ENCODE data around the gene HPCAL1.

The HPCAL1 gene

DNA sequence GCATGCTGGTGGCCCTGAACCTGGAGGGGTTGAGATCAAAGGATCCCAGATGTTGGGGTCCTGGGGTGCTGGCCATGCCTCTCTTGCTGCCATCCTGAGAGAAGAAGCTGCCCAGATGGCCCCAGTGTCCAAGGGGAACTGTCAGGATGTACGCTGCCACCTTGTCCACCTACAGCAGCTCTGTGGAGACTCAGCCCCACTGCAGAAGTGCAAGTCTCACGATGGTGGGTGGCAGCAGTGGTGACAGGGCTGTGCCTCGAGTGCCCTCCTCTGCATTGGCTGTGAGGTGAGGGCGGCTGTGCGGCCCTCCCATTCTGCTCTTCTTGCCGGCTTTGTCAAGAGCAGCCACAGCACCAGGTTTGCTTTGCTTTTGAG is 120.7 kb downstream of the HPCAL1 start:
- no peak for DNase-seq (ENCODE audit: low read depth)
- H3K4me3 ChIP-seq (ENCODE audit: control insufficient read depth, low read depth, low read length): no peak overlapping the region
- TF ChIP-seq, protein P1, sequence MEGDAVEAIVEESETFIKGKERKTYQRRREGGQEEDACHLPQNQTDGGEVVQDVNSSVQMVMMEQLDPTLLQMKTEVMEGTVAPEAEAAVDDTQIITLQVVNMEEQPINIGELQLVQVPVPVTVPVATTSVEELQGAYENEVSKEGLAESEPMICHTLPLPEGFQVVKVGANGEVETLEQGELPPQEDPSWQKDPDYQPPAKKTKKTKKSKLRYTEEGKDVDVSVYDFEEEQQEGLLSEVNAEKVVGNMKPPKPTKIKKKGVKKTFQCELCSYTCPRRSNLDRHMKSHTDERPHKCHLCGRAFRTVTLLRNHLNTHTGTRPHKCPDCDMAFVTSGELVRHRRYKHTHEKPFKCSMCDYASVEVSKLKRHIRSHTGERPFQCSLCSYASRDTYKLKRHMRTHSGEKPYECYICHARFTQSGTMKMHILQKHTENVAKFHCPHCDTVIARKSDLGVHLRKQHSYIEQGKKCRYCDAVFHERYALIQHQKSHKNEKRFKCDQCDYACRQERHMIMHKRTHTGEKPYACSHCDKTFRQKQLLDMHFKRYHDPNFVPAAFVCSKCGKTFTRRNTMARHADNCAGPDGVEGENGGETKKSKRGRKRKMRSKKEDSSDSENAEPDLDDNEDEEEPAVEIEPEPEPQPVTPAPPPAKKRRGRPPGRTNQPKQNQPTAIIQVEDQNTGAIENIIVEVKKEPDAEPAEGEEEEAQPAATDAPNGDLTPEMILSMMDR (IDR thresholded peaks at IDR 0.05; ENCODE audit: control insufficient read depth, insufficient read depth, low read depth, low read length, missing control alignments): no peak

DNA sequence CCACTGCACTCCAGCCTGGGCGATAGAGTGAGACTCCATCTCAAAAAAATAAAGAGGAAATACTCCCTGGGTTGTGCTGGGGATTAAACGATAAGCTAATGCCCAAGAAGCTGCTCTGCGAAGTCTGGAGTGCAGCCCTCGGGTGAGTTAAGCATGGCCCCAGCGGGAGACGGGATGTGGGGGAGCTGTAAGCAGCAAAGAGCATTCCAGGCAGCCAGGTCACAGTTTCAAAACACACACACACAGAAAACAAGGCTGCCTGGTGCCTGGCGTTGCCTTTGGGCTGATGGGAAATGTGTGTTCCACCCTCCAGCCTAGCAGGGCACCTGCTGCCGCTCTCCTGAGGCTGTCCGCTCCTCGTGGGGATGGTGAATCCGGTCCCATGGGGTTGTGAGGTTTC is 121.3 kb downstream of the HPCAL1 start:
- TF ChIP-seq, protein P1 (IDR thresholded peaks at IDR 0.05; ENCODE audit: control insufficient read depth, insufficient read depth, low read depth, low read length, missing control alignments): no peak
- no peak overlapping the region for H3K4me3 ChIP-seq (ENCODE audit: control insufficient read depth, low read depth, low read length)
- DNase-seq (ENCODE audit: low read depth): peak; percentile 42

DNA sequence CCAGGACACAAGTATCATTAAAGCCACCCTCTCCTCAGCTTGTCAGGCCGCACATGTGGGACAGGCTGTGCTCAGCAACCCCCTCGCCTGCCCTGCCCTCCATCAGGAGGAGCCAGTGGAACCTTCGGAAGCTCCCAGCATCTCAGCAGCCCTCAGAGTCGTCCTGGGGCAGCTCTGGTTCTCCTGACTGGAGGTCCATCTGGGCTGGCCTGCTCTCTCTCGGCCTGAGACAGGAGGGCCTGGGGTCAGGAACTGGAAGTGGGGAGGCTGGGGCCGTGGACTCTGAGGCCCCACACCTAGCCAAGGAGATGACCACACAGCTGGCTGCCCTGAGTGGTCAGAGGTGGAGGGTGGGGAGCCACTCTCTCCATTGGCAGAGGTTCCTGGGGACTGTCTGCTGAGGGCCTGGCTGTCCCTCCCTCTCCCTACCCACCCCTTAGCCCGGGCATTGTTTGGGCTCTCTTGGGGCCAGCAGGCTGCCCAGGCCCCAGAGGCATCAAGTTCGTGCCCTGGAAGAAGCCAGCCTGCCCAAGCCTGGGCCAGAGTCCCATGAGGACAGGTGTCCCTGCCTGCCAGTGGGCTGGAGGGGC is 122.3 kb downstream of the HPCAL1 start:
- DNase-seq (ENCODE audit: low read depth): no peak
- TF ChIP-seq, protein P1 (IDR thresholded peaks at IDR 0.05; ENCODE audit: control insufficient read depth, insufficient read depth, low read depth, low read length, missing control alignments): no peak
- H3K4me3 ChIP-seq (ENCODE audit: control insufficient read depth, low read depth, low read length): no peak overlapping the region

DNA sequence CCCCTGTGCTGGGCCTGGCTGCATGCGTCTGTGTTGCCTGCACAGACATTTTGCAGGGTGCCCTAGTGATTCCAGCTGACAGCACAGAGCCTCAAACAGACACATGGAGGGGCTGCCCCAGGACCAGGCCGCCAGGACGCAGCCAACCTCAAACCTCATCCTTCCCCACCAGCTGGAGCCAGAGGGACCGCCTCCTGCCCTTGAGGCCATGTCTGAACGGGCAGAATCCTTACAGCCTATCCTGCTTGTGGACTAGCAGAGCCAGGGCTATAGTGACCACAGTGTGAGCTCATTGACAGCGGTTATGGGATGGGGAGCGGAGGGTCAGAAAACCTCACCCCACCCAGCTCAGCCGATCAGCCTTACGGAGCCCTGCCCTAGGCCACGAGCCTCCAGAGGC is 123.0 kb downstream of the HPCAL1 start:
- no peak overlapping the region for H3K4me3 ChIP-seq (ENCODE audit: control insufficient read depth, low read depth, low read length)
- TF ChIP-seq, protein P1 (IDR thresholded peaks at IDR 0.05; ENCODE audit: control insufficient read depth, insufficient read depth, low read depth, low read length, missing control alignments): no peak

DNA sequence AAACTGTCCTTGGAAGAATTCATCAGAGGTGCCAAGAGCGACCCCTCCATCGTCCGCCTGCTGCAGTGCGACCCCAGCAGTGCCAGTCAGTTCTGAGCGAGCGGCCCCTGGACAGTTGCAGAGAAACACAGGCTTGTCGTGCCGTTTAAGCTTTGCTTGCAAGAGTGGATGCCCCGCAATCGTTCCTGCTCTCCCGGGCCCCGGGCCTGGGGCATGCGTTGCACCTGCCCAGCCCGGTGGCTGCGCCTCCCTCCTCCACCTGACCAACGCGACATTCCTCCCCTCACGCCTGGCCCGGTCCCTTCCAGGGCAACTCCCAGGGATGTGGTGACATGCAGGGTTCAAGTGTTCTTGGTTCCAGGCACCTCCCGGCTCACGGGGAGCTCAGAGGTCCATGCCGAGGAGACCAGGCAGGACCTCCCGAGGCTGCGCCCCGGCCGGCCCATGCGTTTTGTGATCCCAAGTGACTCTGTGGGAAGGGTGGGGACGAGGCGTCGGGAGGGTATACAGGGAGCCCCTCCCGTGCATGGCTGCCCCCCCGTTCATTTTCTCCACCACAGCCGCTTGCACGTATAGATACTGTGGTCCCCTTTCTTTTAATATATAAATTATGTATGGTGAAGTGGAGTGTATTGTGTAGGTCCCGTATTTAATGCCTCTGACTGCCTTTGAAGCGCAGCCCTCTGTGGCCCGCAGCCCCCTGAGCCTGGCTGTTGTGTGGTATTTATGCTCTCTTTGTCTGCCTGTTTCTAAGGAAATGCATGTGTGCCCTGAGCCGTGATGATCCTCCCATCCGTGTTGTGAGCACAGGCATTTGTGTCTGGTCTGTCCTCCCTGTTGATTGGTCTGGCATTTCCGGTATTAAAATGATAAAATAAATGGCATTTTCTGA is 124.3 kb downstream of the HPCAL1 start:
- DNase-seq (ENCODE audit: low read depth): no peak
- TF ChIP-seq, protein P1 (IDR thresholded peaks at IDR 0.05; ENCODE audit: control insufficient read depth, insufficient read depth, low read depth, low read length, missing control alignments): no peak
- H3K4me3 ChIP-seq (ENCODE audit: control insufficient read depth, low read depth, low read length): no peak overlapping the region

More for the DNA sequence above, 123.0 kb downstream of the HPCAL1 start:
- no peak for DNase-seq (ENCODE audit: low read depth)

DNA sequence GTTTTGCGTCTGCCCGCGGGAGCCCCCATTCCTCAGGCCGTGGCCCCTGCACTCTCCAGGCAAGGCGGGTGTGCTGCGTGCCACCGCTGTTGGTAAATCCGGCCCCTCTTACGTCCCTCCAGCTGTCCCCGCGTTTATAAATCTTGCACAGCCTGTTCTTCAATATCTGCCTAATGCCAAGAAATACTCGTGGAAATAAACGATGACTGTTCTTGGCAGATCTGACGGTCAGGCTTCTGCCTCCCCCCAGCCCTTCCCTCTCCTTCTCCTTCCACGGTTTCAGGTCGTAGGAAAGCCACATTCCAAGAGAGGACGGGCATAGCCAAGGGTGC is 124.9 kb downstream of the HPCAL1 start:
- TF ChIP-seq, protein P1 (IDR thresholded peaks at IDR 0.05; ENCODE audit: control insufficient read depth, insufficient read depth, low read depth, low read length, missing control alignments): no peak
- DNase-seq (ENCODE audit: low read depth): no peak
- H3K4me3 ChIP-seq (ENCODE audit: control insufficient read depth, low read depth, low read length): no peak overlapping the region
